ENCODE data around the gene MAPK6.
"Not testable (repeated sequence)": the region's sequence is repeated elsewhere in the genome, so short reads cannot be mapped to it uniquely, and the experiment has no call there.

MAPK6 gene

DNA sequence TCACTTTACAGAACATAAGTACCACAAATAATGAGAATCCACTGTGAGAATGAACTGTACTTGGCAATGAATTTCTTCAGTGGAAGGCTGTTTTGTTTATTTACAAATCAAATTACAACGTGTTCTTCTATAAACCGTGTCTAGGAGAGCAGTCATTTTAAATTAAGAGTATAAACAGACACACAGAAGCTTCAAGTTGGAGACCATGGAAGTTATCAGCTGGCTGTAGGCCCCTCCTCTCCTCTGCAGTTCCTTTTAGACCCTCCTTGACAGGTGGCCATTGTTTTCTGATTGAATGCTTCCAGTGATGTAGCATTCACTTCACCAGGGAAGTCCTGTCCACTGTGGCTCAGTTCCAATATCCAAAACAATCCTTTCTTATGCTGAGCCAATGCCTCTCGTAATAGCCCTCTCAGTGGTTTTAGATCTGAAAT lies 7.3 kb upstream of the MAPK6 start:
- no peak for DNase-seq

DNA sequence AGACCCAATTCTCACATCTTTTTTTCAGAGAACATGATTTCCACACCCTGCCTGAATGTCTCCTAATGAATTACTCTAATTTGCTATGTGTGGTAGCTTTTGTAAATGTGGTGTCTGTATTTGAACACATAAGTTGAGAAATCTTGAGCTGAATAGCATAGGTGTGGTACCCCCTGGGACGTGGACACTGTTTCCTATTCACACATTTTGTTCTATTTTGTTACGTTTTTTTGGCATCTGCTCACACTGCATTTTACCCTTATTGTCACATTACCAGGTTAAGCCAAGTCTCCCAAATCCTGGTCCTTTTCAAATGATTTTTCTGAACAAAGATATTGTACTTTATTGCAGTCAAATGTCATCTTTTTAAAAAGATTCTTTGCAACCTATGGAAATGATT lies 6.8 kb upstream of the MAPK6 start:
- no peak for DNase-seq

DNA sequence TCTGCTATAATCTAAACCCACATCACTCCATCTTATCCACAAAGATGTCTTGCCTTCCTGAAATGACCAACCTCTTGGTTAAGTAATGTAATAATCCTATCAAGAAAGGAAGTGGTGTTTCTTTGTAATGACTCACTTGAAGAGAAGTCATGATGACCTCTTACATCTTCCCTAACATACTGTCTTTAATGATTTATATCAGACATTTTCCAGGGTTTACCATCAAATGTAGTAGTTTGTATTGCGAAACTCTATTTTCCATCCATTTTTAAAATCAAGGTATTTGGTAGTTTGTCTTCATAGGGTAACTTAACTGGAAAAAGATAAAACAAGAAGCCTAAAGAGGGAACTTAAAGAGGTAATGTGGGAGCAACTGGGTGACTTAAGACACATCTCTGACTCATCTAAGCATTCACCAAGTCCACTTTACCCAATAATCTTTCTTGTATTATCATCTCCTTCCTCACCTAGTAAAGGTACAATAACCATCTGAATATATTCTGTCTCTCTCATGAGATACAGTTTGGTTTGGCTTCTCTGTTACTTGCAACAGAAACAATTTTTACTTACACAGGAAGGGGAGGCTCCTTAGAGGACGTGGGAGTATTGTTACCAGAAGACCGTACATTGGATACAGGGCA lies 5.7 kb upstream of the MAPK6 start:
- no peak for DNase-seq

DNA sequence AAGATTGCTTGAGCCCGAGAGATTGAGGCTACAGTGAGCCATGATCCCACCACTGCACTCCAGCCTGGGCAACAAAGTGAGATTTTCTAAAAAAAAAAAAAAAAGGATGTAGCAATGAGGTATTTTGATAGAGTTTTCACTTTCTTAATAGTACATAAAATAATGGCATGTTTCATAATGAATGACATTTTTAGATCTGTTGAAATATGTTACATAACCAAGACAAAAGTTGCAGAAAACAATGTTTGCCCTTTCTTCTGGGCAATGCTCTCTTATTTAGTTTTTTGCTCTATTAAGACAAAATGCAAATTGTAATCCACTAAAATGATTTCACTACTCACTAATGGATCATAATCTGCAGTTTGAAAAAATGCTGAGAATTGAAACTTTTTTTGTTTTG lies 4.4 kb upstream of the MAPK6 start:
- DNase-seq = no peak

DNA sequence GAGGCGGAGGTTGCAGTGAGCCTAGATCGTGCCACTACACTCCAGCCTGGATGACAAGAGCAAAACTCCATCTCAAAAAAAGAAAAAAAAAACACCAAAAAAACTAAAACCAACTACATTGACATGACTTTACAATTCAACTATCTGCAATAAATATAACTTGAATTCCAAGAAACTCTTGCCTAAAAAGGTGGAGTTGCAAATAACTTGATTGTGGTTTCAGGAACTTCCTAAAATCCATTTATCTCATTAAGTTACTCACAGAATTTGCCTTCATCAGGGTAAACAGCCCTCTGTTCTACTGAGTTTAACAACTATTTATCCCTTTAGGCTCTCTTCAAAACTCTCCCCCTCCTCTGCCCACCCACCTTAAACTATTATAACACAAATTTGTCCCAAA lies 2.7 kb upstream of the MAPK6 start:
- DNase-seq = no peak

DNA sequence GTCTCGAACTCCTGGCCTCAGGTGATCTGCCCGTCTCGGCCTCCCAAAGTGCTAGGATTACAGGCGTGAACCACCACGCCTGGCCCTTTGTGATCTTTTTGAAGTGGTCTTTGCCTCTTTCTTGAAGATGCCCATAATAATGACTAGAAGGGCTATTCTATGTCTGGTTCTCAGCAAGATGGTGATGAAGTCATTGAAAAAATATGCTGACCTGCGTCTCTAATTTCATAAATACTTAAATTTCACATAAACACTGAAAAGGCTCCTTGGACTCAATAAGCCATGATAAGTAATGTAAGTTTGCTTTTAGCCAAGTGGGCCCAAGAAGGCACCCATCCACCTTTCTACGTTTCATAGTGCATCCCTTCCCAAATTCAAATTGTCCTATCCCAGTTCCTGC lies 775 bp upstream of the MAPK6 start:
- DNase-seq = no peak

DNA sequence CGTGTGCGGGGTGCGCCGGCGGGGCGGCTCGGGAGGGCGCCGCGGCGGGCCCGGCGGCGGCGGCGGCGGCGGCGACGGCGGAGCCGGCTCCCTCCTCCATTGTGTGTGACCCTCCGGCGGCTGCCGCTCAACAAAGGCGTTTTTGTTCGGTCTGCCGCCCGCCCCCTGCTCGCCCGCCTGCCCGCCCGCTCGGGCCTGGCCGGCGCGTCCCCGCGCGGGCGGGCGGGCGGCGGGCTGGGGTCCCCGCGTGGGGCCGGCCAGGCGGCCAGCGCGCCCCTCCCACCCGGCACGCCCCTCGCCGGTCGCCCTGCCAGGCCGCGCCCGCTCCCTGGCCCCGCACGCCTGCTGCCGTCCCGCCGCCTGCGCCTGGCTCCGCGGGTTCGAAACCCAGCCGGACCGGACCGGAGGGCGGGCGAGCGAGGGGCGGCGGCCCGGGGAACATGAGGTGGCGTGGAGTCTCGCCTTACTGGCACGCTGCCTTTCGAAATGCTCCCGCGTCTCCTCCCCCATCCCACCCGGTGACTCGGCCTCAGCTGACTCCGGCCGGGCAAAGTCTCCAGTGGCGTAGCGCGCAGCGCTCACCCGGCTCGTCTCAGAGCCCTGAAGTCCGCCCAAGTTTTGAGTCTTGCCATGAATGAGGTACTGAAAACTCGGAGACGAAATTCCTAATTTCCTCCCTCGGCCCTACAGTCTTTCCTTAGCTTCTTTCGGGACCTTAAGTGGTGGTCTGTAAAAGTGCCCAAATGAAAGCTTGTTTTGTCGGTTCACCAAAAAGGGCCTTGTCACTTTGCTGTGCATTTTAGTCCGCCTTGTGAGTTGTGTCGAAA lies 588 bp downstream of the MAPK6 start:
- DNase-seq = peak; percentile 24

DNA sequence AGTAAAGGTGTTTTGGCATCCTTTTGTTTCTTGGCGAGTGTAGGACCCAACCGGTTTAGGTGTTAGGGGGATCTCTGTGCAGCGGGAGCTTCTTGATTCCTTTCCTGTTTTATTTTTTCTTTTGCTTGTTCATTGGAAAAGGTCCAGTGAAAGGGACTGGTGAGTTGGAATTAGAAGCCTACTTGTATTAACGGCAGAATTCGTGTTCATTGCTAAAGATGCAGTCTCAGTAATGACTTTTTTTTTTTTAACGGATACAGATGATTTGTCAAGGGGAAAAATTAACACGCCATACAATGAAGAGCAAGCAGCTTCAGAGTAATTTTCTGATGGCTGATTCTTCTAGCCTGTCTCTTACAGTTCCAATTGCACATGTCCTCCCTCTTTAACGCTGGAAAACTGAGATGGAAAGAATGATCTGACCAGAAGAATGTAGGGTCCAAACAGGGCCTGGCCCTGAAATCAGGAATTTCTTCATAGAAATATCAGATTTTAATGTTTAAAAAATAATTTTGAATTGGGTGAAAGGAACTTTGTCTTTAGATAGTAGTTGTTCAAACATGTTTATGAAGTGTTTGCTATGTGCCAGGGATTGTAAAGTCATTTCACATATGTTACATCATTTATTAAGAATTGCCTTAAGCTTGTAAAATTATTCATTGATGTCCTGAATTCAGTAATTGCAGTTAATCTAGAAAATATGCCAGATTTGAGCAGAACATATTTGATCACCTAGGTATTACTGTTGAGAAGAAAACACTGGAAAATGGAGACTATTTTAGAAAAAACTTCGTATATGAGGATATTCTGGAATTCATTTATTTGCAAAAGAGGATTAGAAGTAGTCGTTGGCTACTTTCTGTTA lies 1.4 kb downstream of the MAPK6 start:
- no peak for DNase-seq

DNA sequence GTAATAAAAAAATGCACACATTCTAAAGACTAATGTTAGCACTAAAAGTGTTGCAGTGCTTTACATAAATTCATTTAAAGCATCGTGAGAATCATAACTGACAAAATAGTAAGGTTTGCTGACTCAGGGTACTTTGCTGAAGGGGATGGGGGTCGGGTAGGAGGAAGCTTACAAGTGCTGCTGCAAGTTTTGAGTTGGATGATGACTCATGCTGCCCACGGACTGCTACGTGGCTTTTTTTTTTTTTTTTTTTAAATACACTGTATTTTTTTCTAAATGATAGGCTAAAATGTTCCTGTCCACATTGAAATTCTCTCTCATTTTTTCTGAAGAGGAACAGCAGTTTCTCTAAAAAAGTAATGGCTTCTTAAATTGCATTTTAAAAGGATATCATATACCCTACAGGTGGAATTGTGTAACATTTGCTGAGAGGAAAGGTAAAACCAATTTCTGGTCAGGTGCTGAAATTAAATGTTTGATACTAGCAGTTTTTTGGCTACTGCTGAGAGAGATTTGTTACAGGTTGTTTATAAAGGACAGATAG lies 2.2 kb downstream of the MAPK6 start:
- no peak for DNase-seq

DNA sequence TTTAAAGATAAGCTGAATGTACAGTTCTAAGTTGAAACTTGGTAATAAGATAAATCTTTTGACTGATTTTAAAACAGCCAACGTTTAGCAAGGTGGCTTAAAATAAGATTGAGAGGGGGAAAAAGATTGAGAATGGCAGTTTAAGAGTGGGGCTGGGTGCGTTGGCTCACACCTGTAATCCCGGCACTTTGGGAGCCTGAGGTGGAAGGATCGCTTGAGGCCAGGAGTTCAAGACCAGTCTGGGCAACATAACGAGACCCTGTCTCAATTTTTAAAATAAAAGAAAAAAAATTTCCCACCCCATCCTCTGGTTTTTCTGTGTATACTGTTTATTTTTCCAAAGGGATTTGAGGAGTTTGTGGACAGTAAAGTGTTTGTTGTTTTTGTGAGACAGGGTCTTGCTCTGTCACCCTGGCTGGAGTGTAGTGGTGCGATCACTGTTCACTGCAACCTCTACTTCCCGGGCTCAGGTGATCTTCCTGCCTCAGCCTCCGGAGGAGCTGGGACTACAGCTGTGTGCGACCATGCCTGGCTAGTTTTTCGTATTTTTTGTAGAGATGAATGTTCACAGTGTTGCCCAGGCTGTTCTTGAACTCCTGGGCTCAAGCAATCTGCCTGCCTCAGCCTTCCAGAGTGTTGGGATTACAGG lies 3.0 kb downstream of the MAPK6 start:
- DNase-seq = no peak

DNA sequence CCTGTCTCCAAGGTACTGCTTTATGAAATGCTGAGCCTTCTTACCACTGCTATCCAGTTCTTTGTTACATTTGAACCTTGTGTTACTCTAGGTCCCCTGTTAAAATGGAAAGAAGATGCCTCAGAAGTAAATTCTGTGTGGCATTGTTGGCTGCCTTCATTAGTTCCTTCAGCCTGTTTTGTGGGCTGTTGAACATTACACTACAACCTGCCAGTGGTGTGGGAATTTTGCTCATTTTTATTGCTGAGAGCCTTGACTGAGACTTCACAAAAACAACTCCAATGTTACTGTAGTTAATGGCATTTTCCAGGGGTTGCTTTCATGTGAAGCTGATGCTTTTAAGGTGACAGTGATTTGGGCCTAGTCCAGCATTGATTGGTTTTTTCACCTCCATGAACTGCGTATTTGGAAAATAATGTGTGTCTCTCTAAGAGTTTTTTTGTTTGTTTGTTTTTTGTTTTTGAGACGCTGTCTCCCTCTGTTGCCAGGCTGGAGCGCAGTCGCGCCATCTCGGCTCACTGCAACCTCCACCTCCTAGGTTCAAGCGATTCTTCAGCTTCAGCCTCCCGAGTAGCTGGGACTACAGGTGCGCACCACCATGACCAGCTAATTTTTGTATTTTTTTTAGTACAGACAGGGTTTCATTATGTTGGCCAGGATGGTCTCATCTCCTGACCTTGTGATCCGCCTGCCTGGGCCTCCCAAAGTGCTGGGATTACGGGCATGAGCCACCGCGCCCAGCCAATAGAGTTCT lies 4.3 kb downstream of the MAPK6 start:
- no peak for DNase-seq

DNA sequence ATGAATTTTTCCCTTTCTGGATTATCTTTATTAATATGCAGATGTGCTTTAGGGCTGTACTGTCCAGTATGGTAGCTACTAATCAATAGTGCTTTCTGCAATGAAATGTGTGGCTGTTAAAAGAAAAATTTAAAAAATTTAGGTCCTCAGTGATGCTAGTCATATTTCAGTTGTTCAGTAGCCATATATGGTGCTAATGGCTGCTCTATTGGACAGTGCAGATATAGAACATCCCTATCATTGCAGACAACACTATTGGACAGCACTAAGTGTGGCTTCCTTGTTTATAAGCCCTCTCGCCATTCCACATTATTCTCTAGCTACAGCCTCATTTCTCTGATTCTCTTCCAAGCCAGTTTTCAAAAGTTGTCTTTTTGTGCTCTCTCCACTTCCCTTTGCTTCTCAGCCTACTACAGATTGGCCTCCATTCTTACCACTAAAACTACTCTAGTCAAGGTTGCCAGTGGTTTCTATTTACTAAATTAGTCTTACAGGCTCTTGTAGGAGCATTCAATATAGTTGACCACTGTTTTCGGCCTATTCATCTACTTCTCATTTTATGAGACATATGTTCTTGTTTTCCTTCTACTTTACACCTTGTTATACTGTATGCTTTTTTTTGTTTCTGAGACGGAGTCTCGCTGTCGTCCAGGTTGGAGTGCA lies 9.5 kb downstream of the MAPK6 start:
- DNase-seq = no peak

DNA sequence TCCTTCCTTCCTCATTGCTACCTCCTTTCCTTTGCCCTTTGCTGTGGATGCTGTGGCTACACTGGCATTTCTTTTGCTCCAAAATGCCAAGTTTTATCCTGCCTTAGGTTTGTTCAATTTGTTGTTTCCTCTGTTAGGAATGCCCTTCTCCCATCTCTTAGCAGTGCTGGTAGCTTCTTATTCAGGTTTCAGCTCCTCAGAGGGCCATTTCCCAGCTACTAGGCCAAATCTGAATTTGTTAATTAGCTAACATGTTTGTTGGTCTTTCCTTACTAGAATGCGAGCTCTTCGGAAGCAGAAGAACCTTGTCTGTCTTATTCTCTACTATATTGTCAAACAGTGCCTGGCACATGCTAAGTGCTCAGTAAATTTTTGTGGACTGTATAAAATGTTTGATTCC lies 11.0 kb downstream of the MAPK6 start:
- DNase-seq = no peak

DNA sequence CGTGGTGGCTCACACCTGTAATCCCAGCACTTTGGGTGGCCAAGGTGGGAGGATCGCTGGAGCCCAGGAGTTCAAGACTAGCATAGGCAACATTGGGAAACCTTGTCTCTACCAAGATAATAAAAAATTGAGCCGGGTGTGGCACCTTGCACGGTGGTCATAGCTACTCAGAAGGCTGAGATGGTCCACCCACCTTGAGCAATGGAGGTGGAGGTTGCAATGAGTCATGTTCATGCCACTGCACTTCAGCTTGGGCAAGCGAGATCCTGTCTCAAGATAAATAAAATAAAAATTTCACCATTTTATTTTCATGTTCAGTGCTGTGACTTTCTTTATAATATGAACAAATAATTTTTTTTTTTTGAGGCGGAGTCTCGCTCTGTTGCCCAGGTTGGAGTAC lies 12.5 kb downstream of the MAPK6 start:
- DNase-seq = no peak

DNA sequence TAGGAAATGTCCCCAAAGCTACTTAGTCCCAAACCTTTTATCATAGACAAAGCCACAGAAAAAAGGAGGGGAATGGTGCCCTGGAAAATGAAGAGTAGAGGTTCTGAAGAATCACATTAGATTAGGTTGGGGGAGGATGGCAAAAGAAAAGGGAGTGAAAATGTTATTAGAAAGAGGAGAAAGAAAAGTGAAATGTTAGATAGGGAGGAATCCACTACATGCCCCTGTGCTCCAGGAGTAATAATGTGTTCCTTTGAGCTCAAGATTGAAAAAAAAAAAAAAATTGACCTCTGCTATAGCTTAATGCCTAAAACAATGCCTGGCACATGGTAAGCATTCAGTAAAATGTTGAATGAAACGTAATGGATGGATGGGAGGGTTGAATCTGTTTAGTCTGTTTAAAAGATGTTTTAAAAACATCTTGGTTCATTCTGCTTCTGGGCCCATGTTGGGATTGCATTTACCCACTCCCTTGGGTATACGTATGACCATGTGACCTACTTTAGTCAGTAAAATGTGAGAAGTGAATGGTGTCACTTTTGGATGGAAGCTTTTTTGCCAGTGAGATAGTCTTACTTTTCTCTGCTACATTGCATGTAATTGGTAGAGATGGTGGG lies 19.0 kb downstream of the MAPK6 start:
- DNase-seq = no peak

DNA sequence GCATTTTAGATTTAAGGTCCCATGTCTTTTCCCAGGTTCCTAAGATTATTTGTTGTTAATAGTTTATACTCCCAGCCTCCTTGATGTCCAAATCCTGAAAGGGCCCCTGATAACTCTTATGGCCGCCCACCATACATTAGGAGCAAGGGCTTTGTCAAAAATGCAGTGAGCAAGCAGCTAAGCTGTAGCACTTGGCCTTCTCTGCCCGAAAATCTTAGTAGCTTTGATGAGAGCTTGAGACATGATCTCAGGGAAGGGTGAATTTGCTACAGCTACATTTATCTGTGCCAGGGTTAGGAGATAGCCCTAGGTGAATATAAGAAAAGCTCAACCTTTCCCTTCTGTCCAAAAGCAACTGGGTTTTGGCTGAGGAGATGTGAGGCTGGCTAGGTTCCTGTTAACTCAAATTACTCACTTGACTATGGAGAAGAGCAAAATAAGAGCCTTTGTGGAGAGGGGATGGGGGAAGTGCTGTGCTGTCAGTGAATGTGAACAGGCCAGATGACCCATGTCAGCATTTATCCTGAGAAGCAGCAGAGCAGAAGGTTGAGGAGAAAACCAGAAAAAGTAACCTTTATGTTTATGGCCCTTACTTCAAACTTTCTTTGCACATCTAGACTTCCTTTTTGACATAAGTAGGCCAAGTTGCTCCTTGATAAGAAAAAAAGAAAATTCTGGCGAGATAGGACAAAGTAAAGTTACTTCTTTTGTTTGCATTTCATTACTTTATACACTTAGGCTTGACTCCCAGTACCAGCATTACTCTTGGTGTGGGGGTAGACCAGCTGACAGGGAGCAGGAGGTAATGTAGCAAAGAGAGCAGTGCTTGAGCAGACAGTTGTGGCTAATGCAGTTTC lies 21.1 kb downstream of the MAPK6 start:
- DNase-seq = no peak

DNA sequence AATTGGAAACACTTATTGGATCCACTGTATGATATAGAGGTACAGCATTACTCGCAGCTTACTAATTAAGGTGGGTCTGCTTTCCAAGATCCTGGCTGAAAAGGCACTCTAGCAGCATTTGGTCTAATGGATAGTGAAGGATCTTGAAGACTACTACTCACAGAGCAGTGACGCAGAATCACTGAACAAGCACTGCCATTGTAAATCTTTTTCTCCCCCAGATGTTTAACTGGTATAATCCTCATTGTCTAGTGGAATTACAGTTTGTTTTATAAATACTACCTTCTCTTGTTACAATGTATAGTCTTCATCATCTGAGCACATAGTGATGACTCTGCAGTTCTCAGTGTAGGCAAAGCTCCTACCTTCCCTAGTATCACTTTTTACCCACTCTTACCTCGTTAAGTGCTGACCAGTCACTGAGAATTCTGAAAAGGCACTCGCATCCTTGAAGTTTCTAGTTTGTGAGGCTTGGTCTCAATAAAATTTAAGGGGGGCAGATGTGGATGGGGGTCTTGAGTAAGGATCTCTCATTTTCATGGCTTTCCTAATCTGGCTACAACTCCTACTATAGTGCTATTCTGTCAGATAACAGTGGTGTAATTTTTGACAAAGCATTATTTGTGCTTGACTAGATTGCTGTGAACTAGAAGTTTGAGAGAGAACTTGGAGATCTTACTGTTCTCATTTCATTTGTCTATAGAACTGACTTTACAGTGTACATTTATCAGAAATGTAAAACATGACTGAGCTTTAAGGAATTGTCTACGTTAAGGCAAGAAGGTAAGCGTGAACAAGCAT lies 23.2 kb downstream of the MAPK6 start:
- no peak for DNase-seq

DNA sequence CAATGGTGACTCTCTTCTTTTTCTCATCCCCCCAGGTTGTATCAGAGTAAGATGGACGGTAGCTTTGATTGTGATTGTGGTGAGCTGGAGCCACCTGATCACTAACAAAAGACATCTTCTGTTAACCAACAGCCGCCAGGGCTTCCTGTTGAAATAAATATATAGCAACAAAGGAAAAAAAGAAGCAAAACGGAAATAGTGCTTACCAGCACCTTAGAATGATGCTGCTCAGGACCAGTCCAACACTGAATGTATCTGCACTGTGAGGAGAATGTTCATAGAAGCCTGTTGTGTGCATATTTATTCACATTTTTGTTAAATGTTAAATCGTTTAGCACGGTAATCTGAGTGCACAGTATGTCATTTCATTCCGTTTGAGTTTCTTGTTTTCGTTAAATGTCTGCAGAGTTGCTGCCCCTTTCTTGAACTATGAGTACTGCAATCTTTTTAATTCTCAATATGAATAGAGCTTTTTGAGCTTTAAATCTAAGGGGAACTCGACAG lies 26.8 kb downstream of the MAPK6 start:
- DNase-seq = peak; percentile 11

DNA sequence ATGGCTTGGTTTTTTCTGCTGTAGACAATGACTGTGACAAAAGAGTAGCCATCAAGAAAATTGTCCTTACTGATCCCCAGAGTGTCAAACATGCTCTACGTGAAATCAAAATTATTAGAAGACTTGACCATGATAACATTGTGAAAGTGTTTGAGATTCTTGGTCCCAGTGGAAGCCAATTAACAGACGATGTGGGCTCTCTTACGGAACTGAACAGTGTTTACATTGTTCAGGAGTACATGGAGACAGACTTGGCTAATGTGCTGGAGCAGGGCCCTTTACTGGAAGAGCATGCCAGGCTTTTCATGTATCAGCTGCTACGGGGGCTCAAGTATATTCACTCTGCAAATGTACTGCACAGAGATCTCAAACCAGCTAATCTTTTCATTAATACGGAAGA lies 27.5 kb downstream of the MAPK6 start:
- DNase-seq = not testable (repeated sequence)
